NB4 (cell line): ENCODE measurements around the gene CPXM1.
A peak's percentile ranks its signal among the peaks of the same experiment; 100 is the strongest.

Experiments
- DNase-seq: peaks from one replicate; pipeline ENCODE4 v3.0.0; 2010; ENCODE audit warnings: low read depth
- H3K4me3 ChIP-seq: one replicate; pipeline ENCODE4 v1.5.1; 2011; ENCODE audit warnings: mild to moderate bottlenecking, low read depth, low read length, moderate library complexity
- MYC ChIP-seq: IDR thresholded peaks from 2 replicates; pipeline ENCODE4 v1.6.1; 2011; ENCODE audit warnings: low read depth, low read length
- POLR2A ChIP-seq: IDR thresholded peaks from 2 replicates; pipeline ENCODE4 v1.6.1; 2011; ENCODE audit warnings: mild to moderate bottlenecking; ENCODE audit not compliant: insufficient read length; ENCODE audit errors: extremely low read depth
- TF ChIP-seq, protein P1 (sequence below): IDR thresholded peaks from one replicate; pipeline ENCODE4 v1.5.1; 2012; ENCODE audit warnings: low read depth, low read length
- TF ChIP-seq, protein P2 (sequence below): IDR thresholded peaks from 2 replicates; pipeline ENCODE4 v1.6.1; 2011; ENCODE audit warnings: low read depth, low read length

Gene CPXM1

DNA sequence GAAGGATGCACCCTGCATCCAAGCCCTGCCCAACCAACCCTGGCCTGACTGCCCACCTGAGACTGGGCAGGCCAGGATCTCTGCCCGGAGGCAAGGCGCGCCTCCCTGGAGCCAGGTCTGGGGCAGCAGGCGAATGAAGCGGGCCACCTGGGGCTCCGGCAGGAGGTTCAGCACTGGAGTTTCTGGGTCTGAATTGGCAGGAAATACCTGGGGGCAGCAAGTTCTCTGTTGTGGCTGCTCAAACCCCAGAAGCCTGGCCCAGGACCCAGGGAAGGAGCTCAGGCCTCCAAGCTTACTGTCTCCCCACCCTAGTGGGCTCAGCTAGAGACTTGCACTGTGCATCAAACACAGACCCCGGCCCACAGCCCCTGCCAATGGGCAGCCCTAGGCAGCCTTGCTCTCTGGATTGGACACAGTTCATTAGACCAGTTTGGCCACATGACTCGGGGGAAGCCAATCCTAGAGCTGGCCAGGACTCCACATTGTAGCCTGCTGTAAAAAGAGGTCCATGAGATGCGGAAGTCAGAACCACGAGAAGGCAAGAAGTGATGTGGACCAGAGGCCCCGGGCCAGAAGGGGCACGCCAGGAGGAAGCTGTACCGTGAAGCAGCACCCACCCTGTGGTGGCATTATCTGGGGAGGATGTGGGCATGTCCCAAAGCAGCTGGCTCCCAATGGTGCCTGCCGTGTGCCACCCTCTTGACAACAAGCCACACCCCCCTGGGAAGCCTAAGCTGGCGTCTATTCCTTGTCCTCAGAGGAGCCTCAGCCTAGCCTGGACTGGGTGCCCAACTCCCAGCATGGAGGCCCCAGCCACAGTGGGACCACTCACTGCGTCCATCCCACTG, 3.1 kb downstream of the CPXM1 start:
- H3K4me3 ChIP-seq: no peak overlapping the region
- TF ChIP-seq, protein P1, sequence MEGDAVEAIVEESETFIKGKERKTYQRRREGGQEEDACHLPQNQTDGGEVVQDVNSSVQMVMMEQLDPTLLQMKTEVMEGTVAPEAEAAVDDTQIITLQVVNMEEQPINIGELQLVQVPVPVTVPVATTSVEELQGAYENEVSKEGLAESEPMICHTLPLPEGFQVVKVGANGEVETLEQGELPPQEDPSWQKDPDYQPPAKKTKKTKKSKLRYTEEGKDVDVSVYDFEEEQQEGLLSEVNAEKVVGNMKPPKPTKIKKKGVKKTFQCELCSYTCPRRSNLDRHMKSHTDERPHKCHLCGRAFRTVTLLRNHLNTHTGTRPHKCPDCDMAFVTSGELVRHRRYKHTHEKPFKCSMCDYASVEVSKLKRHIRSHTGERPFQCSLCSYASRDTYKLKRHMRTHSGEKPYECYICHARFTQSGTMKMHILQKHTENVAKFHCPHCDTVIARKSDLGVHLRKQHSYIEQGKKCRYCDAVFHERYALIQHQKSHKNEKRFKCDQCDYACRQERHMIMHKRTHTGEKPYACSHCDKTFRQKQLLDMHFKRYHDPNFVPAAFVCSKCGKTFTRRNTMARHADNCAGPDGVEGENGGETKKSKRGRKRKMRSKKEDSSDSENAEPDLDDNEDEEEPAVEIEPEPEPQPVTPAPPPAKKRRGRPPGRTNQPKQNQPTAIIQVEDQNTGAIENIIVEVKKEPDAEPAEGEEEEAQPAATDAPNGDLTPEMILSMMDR: no peak
- DNase-seq: no peak

DNA sequence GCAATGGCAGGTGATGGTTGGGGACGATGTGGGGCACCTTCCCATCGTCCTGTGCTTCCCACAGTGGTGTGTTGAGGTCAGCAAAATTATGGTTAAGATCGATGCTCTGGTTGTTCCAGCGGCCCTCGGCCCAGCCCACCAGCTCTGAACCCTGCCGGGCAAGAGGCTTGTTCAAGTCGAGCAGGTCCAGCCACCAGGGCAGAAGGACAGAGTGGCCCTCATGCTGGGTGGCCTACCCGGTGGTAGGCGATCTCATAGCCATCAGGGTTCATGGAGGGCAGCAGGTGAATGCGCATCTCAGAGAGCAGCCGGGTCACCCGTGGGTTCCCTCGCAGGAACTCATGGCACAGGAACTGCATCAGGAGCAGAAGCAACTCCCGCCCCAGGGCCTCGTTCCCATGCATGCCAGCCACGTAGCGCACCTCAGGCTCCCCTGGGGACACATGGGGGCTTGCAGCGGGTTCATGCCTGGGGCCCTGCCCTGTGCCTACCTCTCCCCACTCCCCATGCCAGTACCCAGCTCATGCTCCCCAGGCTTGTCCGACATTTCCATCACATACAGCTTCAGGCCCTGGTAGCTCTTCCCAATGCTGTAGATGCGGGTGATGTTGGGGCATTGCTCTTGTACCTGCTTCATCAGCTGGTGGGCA, 4.3 kb downstream of the CPXM1 start:
- no peak overlapping the region for H3K4me3 ChIP-seq
- TF ChIP-seq, protein P2, sequence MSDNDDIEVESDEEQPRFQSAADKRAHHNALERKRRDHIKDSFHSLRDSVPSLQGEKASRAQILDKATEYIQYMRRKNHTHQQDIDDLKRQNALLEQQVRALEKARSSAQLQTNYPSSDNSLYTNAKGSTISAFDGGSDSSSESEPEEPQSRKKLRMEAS: no peak
- TF ChIP-seq POLR2A: no peak
- TF ChIP-seq, protein P1: no peak
- TF ChIP-seq MYC: no peak
- no peak for DNase-seq

DNA sequence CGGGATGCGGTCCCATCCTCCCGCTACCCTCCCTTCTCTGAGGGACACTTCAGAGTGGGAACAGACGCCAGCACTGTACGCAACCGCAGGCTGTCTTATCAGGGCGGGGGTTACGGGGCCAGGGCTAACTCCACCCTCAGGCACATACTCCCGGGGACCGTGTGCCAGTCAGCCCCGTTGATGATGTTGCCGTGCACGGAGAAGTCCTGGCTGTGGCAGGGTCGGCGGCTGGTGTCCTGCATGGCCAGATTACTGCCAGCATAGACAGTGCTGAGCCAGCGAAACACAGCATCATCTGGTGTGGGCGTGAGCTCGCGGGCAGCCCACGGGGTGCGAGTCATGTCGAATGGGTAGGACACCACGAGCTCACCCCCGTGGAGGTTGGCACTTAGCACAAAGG, 5.0 kb downstream of the CPXM1 start:
- DNase-seq: peak; percentile 25
- no peak overlapping the region for H3K4me3 ChIP-seq
- TF ChIP-seq, protein P2: no peak
- TF ChIP-seq, protein P1: no peak
- no peak for TF ChIP-seq MYC
- TF ChIP-seq POLR2A: no peak

DNA sequence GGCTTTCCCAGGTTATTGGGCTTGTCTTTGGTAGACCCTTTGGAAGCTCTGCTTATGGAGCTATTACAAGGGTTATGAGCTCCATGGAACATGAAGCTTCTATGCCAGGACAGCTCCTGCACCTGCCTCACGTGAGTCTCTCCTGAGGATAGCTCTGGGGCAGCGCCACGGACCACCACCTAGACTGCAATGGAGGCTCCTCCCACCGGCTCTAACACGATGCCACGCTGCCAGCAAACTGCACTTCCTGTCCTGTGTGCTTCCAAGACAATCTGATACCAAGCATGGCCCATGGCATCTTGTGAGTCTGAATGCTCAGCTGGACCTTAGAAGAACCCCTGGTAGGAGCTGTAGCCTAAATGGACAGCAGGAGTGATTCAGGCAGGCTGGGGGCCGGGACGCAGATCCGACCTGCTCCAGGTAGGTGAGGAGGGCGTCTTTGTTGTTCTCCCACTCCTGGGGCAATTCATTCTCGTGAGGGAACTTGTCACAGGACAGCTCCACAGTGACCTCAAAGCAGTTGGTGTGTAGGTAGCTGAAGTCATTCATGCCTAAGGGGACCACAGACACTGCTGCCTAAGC, 5.5 kb downstream of the CPXM1 start:
- H3K4me3 ChIP-seq: no peak overlapping the region
- TF ChIP-seq, protein P1: no peak
- TF ChIP-seq, protein P2: no peak
- no peak for DNase-seq

DNA sequence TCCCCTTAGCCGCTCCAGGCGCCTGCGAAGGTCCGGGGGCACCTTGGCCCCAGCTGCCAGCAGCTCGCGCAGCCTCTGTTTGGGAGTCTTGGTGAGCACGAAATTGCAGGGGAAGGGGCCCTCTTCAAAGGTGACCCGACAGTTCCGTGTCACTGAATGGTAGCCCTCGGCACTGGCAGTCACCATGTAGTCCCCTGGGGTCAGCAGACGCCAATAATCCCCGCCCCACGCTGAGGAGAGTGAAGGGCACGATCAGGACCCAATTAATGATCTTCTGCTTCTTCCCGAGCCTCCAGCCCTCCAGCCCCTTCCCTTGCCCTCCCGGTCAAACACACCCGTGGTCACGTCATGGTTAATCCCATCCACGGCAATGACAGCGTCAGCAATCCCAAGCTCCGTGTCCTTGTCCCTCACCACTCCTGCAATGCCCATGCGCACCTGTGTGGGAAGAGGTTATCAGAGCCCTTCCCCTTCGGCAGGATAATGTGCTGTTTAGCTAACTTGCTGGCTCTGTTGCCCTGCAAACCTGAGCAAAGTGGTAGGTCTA, 6.2 kb downstream of the CPXM1 start:
- no peak overlapping the region for H3K4me3 ChIP-seq
- TF ChIP-seq MYC (no peak), POLR2A (no peak)
- TF ChIP-seq, protein P1: no peak
- TF ChIP-seq, protein P2: no peak
- DNase-seq: no peak
